B cell (primary cell): ENCODE results near the gene RCOR3.

Experiments
- EZH2 ChIP-seq: IDR thresholded peaks from 2 replicates; pipeline ENCODE4 v1.6.1; 2012; ENCODE audit warnings: borderline replicate concordance, low read depth, mild to moderate bottlenecking, moderate library complexity, low read length; ENCODE audit not compliant: insufficient read depth, poor library complexity, severe bottlenecking
- TF ChIP-seq, protein P1 (sequence below): fragments of 200-600 bp; IDR thresholded peaks from one replicate; pipeline ENCODE4 v1.8.0; 2022; ENCODE audit warnings: antibody characterized with exemption, mild to moderate bottlenecking

DNA sequence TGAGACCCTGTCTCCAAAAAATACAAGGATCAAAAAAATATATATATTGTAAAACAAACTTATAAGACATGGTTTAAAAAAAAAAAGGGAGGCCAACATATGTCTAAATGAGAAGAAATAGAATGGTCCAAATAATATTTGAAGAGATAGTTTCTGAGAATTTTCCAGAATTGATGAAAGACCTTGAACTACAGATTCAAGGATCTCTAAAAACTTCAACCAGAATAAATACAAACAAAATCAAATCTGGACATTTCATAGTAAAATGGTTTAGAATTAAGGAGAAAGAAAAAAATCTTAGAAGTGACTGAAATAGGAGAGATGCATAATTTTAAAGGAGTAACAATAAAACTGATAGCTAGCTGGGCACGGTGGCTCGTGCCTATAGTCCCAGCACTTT, 45.5 kb upstream of the RCOR3 start:
- TF ChIP-seq, protein P1, sequence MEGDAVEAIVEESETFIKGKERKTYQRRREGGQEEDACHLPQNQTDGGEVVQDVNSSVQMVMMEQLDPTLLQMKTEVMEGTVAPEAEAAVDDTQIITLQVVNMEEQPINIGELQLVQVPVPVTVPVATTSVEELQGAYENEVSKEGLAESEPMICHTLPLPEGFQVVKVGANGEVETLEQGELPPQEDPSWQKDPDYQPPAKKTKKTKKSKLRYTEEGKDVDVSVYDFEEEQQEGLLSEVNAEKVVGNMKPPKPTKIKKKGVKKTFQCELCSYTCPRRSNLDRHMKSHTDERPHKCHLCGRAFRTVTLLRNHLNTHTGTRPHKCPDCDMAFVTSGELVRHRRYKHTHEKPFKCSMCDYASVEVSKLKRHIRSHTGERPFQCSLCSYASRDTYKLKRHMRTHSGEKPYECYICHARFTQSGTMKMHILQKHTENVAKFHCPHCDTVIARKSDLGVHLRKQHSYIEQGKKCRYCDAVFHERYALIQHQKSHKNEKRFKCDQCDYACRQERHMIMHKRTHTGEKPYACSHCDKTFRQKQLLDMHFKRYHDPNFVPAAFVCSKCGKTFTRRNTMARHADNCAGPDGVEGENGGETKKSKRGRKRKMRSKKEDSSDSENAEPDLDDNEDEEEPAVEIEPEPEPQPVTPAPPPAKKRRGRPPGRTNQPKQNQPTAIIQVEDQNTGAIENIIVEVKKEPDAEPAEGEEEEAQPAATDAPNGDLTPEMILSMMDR, result no peak
- TF ChIP-seq EZH2, result no peak
